GM19239 (cell line): ENCODE measurements around the gene ETV6.

Experiments
- DNase-seq: peaks from one replicate; pipeline ENCODE4 v3.0.0; 2011; ENCODE audit warnings: low spot score; ENCODE audit not compliant: insufficient read length
- FAIRE-seq: peaks from 2 replicates; lab custom pipeline; 2011; peaks lifted over from hg19 to GRCh38; lab: Jason Lieb, UNC

ETV6 gene

GRCh38 chr12:11920231-11920630 lies 270.8 kb downstream of the ETV6 start:
- FAIRE-seq = no peak
- no peak for DNase-seq

DNA sequence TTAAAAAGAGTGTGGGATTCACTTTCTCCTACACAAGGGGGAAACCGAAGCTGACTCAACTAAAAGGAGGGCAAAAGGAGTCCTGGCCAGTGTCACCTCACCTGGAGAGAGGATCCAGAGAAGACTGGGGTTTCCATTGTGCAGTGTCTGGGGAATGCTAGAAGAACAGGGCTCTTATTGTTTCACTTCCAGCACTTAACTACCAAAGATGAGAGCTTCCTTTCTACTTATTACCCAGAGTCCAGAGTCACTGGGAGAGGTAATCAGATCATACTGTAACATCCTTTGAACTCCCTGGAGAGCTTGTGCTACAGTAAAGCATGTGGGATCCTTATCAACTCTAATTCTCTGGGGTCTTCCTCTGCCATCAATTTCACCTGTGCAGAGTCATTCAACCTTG lies 272.9 kb downstream of the ETV6 start:
- FAIRE-seq = peak; percentile 45
- DNase-seq = no peak

- DNase-seq (no peak), FAIRE-seq (no peak)
These were observed 273.6 kb downstream of the ETV6 start for GRCh38 chr12:11923067-11923466.

GRCh38 chr12:11927286-11927935 lies 277.9 kb downstream of the ETV6 start:
- DNase-seq = no peak
- FAIRE-seq = no peak

DNA sequence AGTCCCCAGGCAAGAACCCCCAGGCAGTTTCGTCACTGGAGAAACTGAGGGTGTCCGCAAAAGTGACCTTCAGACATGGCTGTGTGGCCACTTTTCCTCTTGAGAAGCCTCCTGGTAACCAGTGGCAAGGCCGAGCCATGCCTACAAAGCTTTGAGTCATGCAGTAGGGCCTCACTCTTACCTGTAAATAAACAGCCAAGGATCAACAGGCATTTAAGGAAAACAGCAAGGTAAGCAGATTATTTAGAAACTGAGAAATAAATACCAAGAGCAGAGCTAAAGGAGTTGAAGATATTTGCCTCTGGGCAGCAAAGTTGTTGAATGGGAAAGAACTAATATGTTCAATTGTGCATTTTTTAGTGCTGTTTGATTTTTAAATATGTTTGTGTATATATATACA lies 280.2 kb downstream of the ETV6 start:
- no peak for DNase-seq
- no peak for FAIRE-seq

- DNase-seq (no peak), FAIRE-seq (no peak)
These were observed 289.7 kb downstream of the ETV6 start for GRCh38 chr12:11939223-11939622.

DNA sequence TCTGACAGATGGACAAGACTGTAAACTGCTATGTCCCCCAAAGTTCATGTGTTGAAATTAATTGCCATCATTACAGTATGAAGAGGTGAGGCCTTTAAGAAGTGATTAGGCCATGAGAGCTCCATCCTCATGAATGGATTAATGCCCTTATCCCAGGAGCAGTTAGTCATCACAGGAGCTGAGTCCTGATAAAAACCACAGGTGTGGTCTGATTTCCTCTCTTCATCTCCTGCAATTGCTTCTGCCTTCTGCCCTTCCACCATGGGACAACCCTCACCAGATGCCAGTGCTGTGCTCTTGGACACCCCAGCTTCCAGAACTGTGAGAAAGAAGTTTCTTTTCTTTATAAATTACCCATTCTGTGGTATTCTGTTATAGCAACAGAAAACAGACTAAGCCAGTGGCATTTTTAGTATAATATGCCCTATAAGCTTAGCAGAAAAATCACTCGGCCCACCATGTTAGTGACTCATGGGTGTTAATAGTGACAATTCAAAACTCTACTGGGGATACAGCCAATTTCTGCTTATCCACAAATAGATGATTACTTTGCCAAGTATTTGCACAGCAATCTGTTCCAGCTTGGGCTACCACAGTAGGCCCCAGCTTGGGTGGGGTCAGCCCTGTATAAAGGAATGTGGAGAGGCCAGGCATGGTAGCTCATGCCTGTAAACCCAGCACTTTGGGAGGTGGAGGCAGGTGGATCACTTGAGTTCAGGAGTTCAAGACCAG lies 292.3 kb downstream of the ETV6 start:
- DNase-seq (no peak), FAIRE-seq (no peak)

GRCh38 chr12:11943919-11944700 lies 294.6 kb downstream of the ETV6 start:
- no peak for FAIRE-seq

More at GRCh38 chr12:11943919-11944700, 294.6 kb downstream of the ETV6 start:
- no peak for DNase-seq
